H9 (cell line): ENCODE data around the gene NPAS3. TPM values are rescaled to one million over a fixed set of nuclear protein-coding genes. Genes with fewer than 3 reads are reported as not detected.

Experiments used
- DNase-seq: peaks from one replicate; pipeline ENCODE4 v3.0.0-alpha.2; 2017
- H2AFZ ChIP-seq: one replicate; pipeline ENCODE4 v1.6.1; 2013; ENCODE audit warnings: mild to moderate bottlenecking, low read length, control low read depth, moderate library complexity
- H2AK5ac ChIP-seq: 2 replicates; pipeline ENCODE4 v1.6.1; 2013; ENCODE audit warnings: low read length, control low read depth, mixed read lengths; ENCODE audit not compliant: insufficient read length
- H2BK120ac ChIP-seq: one replicate; pipeline ENCODE4 v1.6.1; 2013; ENCODE audit warnings: low read depth, mild to moderate bottlenecking, low read length, control low read depth, inconsistent platforms; ENCODE audit not compliant: poor library complexity, severe bottlenecking
- H2BK12ac ChIP-seq: 2 replicates; pipeline ENCODE4 v1.6.1; 2013; ENCODE audit warnings: low read length, control low read depth, mixed read lengths, low read depth; ENCODE audit not compliant: insufficient read length
- H2BK15ac ChIP-seq: 2 replicates; pipeline ENCODE4 v1.6.1; 2013; ENCODE audit warnings: low read depth, low read length, control low read depth
- H2BK20ac ChIP-seq: one replicate; pipeline ENCODE4 v1.6.1; 2013; ENCODE audit warnings: low read depth, mild to moderate bottlenecking, low read length, control low read depth, inconsistent platforms; ENCODE audit not compliant: poor library complexity, severe bottlenecking
- H2BK5ac ChIP-seq: 2 replicates; pipeline ENCODE4 v1.6.1; 2013; ENCODE audit warnings: low read length, control low read depth, mixed read lengths; ENCODE audit not compliant: insufficient read length
- H3K14ac ChIP-seq: 2 replicates; pipeline ENCODE4 v1.6.1; 2013; ENCODE audit warnings: low read length, control low read depth; ENCODE audit not compliant: insufficient read depth
- H3K18ac ChIP-seq: 2 replicates; pipeline ENCODE4 v1.6.1; 2013; ENCODE audit warnings: low read depth, mild to moderate bottlenecking, mixed read lengths, low read length, control low read depth; ENCODE audit not compliant: insufficient read length
- H3K23ac ChIP-seq: 2 replicates; pipeline ENCODE4 v1.6.1; 2013; ENCODE audit warnings: low read length, control low read depth, mixed read lengths, low read depth; ENCODE audit not compliant: insufficient read length
- H3K23me2 ChIP-seq: 2 replicates; pipeline ENCODE4 v1.6.1; 2013; ENCODE audit warnings: low read depth, mild to moderate bottlenecking, mixed read lengths, low read length, control low read depth; ENCODE audit not compliant: insufficient read length, poor library complexity, severe bottlenecking
- H3K27ac ChIP-seq: 2 replicates; pipeline ENCODE4 v1.5.1; 2013; ENCODE audit warnings: low read length, control low read depth, mixed read lengths, low read depth; ENCODE audit not compliant: insufficient read length
- H3K27me3 ChIP-seq: 2 replicates; pipeline ENCODE4 v1.6.1; 2013; ENCODE audit warnings: low read length, control low read depth, inconsistent platforms; ENCODE audit not compliant: insufficient read depth
- H3K4ac ChIP-seq: 2 replicates; pipeline ENCODE4 v1.6.1; 2013; ENCODE audit warnings: low read depth, mild to moderate bottlenecking, control low read depth, inconsistent platforms, low read length, moderate library complexity
- H3K4me1 ChIP-seq: 2 replicates; pipeline ENCODE4 v1.6.1; 2013; ENCODE audit warnings: low read length, control low read depth, inconsistent platforms; ENCODE audit not compliant: insufficient read depth
- H3K4me2 ChIP-seq: 2 replicates; pipeline ENCODE4 v1.6.1; 2013; ENCODE audit warnings: low read length, control low read depth, mixed read lengths; ENCODE audit not compliant: insufficient read length, insufficient read depth
- H3K56ac ChIP-seq: 2 replicates; pipeline ENCODE4 v1.6.1; 2013; ENCODE audit warnings: low read depth, mild to moderate bottlenecking, mixed read lengths, low read length, control low read depth; ENCODE audit not compliant: insufficient read length
- H3K79me1 ChIP-seq: 2 replicates; pipeline ENCODE4 v1.6.1; 2013; ENCODE audit warnings: low read depth, mild to moderate bottlenecking, moderate library complexity, low read length, control low read depth, inconsistent platforms; ENCODE audit not compliant: insufficient read depth, poor library complexity, severe bottlenecking
- H3K79me2 ChIP-seq: 2 replicates; pipeline ENCODE4 v1.6.1; 2013; ENCODE audit warnings: low read length, control low read depth, inconsistent platforms; ENCODE audit not compliant: insufficient read depth
- H3K9ac ChIP-seq: 2 replicates; pipeline ENCODE4 v1.6.1; 2013; ENCODE audit warnings: low read length, control low read depth, mixed read lengths; ENCODE audit not compliant: insufficient read length; ENCODE audit errors: extremely low read depth
- H3K9me3 ChIP-seq: one replicate; pipeline ENCODE4 v1.6.1; 2013; ENCODE audit warnings: low read depth, low read length, inconsistent platforms; ENCODE audit not compliant: control insufficient read depth
- H3T11ph ChIP-seq: one replicate; pipeline ENCODE4 v1.6.1; 2013; ENCODE audit warnings: mild to moderate bottlenecking, low read length, control low read depth, inconsistent platforms
- H4K20me1 ChIP-seq: one replicate; pipeline ENCODE4 v1.6.1; 2013; ENCODE audit not compliant: control insufficient read depth, insufficient read length, insufficient read depth
- H4K5ac ChIP-seq: 2 replicates; pipeline ENCODE4 v1.6.1; 2013; ENCODE audit warnings: low read depth, mild to moderate bottlenecking, mixed read lengths, low read length, control low read depth; ENCODE audit not compliant: insufficient read length
- H4K8ac ChIP-seq: replicated peaks from 2 replicates; pipeline ENCODE4 v1.6.1; 2013; ENCODE audit warnings: low read length, control low read depth, mixed read lengths, low read depth; ENCODE audit not compliant: insufficient read length
- H4K91ac ChIP-seq: 2 replicates; pipeline ENCODE4 v1.6.1; 2013; ENCODE audit warnings: low read depth, mild to moderate bottlenecking, moderate library complexity, mixed read lengths, low read length, control low read depth; ENCODE audit not compliant: insufficient read length
- H3K27ac Mint-ChIP-seq, 3 experiments: 2 replicates in 2 of 3; 3 replicates in 1 of 3; pipeline ENCODE4 v1.8.0; 2020 to 2021; ENCODE audit warnings: mixed read lengths in 3 of 3, mild to moderate bottlenecking in 1 of 3, moderate library complexity in 1 of 3
- H3K27me3 Mint-ChIP-seq: 2 replicates; pipeline ENCODE4 v1.8.0; 2021; ENCODE audit warnings: low read depth, mild to moderate bottlenecking, moderate library complexity, mixed read lengths
- H3K36me3 Mint-ChIP-seq, 3 experiments: 2 replicates in 2 of 3; 3 replicates in 1 of 3; pipeline ENCODE4 v1.8.0; 2020 to 2021; ENCODE audit warnings: low read depth in 3 of 3, mixed read lengths in 3 of 3; ENCODE audit not compliant: insufficient read depth in 1 of 3
- H3K4me1 Mint-ChIP-seq, 2 experiments: 2 replicates each; pipeline ENCODE4 v1.8.0; 2020; ENCODE audit warnings: mixed read lengths in 2 of 2
- H3K4me3 Mint-ChIP-seq, 2 experiments: 2 replicates in 1 of 2; 3 replicates in 1 of 2; pipeline ENCODE4 v1.8.0; 2020 to 2021; ENCODE audit warnings: mild to moderate bottlenecking in 2 of 2, mixed read lengths in 2 of 2, moderate library complexity in 1 of 2
- H3K9me3 Mint-ChIP-seq, 2 experiments: 2 replicates in 1 of 2; 3 replicates in 1 of 2; pipeline ENCODE4 v1.8.0; 2020; ENCODE audit warnings: mild to moderate bottlenecking in 2 of 2, mixed read lengths in 2 of 2, moderate library complexity in 1 of 2
- CTCF ChIP-seq: fragments of 200-600 bp; sonication (generic); conservative IDR thresholded peaks from 3 replicates; pipeline ENCODE4 v1.8.0; 2021; ENCODE audit warnings: antibody characterized with exemption, mild to moderate bottlenecking
- WGBS: extraction: QIAGEN DNeasy Blood & Tissue Kit; methylation state at CpG from one replicate; pipeline ENCODE4 v1.1.7; 2013; ENCODE audit warnings: missing lambda C conversion rate, low lambda C conversion rate, mixed read lengths; ENCODE audit not compliant: insufficient read length; ENCODE audit errors: extremely low coverage; 5-methylcytosine and 5-hydroxymethylcytosine counted together
- total RNA-seq: library from RNA; stranded (reverse); gene quantifications from 2 replicates; pipeline ENCODE4 v1.2.1, GENCODE V29; 2021

NPAS3 gene
- total RNA-seq, 1 experiment from 2014 or later = 0.17 TPM

GRCh38 chr14:33432407-33433023 is 493.8 kb downstream of the NPAS3 start:
- no peak overlapping the region for H2BK5ac ChIP-seq
- WGBS = no CpG with 5 or more reads among the region's 3 CpGs
- no peak overlapping the region for H3K56ac ChIP-seq
- no peak overlapping the region for H3K27ac ChIP-seq
- no peak overlapping the region for H4K8ac ChIP-seq
- Mint-ChIP-seq H3K27ac (no peak overlapping the region), H3K36me3 (no peaks in the 10 kb centered on the region), H3K4me3 (no peak overlapping the region), H3K4me1 (no peaks in the 10 kb centered on the region; a peak in 1 of 4 replicates), H3K9me3 (no peaks in the 10 kb centered on the region), H3K27me3 (no peaks in the 10 kb centered on the region)
- H3K4me2 ChIP-seq = no peak overlapping the region
- no peak overlapping the region for H2BK15ac ChIP-seq
- H3T11ph ChIP-seq = no peak overlapping the region
- no peaks in the 10 kb centered on the region for H3K4me1 ChIP-seq
- H4K20me1 ChIP-seq = no peaks in the 10 kb centered on the region
- H4K91ac ChIP-seq = no peak overlapping the region
- H3K4ac ChIP-seq = no peak overlapping the region
- no peak overlapping the region for H3K14ac ChIP-seq
- no peaks in the 10 kb centered on the region for H3K79me2 ChIP-seq
- TF ChIP-seq CTCF = peak; percentile 42; the same call in 2 of the 3 replicates
- no peak overlapping the region for H2BK12ac ChIP-seq
- H3K18ac ChIP-seq = no peak overlapping the region
- no peak overlapping the region for H2AK5ac ChIP-seq
- no peak overlapping the region for H2BK120ac ChIP-seq
- H4K5ac ChIP-seq = no peak overlapping the region
- no peaks in the 10 kb centered on the region for H3K79me1 ChIP-seq
- no peak overlapping the region for H2BK20ac ChIP-seq
- no peak overlapping the region for H3K23ac ChIP-seq
- H3K9ac ChIP-seq = no peak overlapping the region
- H3K27me3 ChIP-seq = no peaks in the 10 kb centered on the region
- no peaks in the 10 kb centered on the region for H3K9me3 ChIP-seq
- H3K23me2 ChIP-seq = no peaks in the 10 kb centered on the region
- no peak overlapping the region for H2AFZ ChIP-seq
- no peak for DNase-seq
